Keratinocyte (primary cell): ENCODE results near the gene ITPR2. TPM values are rescaled to one million over a fixed set of nuclear protein-coding genes. Genes with fewer than 3 reads are reported as not detected.

Source experiments
- DNase-seq: peaks from one replicate; pipeline ENCODE4 v3.0.0-alpha.2; 2011; ENCODE audit warnings: low read depth, missing footprints, low spot score
- FAIRE-seq: peaks from 2 replicates; lab custom pipeline; 2011; peaks lifted over from hg19 to GRCh38; lab: Jason Lieb, UNC
- H2AFZ ChIP-seq: 2 replicates; pipeline ENCODE4 v1.6.0; 2012; ENCODE audit warnings: low read length, control low read depth, inconsistent platforms; ENCODE audit not compliant: control insufficient read depth
- H3K27ac ChIP-seq: 2 replicates; pipeline ENCODE4 v1.5.1; 2011; ENCODE audit warnings: low read length; ENCODE audit not compliant: control insufficient read depth, insufficient read depth
- H3K27me3 ChIP-seq: 3 replicates; pipeline ENCODE4 v1.6.0; 2011; ENCODE audit warnings: low read length; ENCODE audit not compliant: control insufficient read depth, insufficient read depth; ENCODE audit errors: extremely low read depth
- H3K36me3 ChIP-seq, 2 experiments: 2 replicates in 1 of 2; 3 replicates in 1 of 2; pipeline ENCODE4 v1.5.1; 2011; ENCODE audit warnings: low read length in 2 of 2, mild to moderate bottlenecking in 1 of 2; ENCODE audit not compliant: control insufficient read depth in 2 of 2, insufficient read depth in 2 of 2; ENCODE audit errors: extremely low read depth in 1 of 2
- H3K4me1 ChIP-seq: 3 replicates; pipeline ENCODE4 v1.5.1; 2011; ENCODE audit warnings: low read length; ENCODE audit not compliant: control insufficient read depth, insufficient read depth; ENCODE audit errors: extremely low read depth
- H3K4me2 ChIP-seq: 3 replicates; pipeline ENCODE4 v1.6.0; 2011; ENCODE audit warnings: low read depth, low read length; ENCODE audit not compliant: control insufficient read depth, insufficient read depth; ENCODE audit errors: extremely low read depth
- H3K4me3 ChIP-seq, 3 experiments: fragments of 200-600 bp in 1 of 3; sonication (generic) in 1 of 3; 2 replicates in 2 of 3; 3 replicates in 1 of 3; pipeline ENCODE4 v1.5.1; 2011 to 2016; ENCODE audit warnings: low read length in 3 of 3, mild to moderate bottlenecking in 3 of 3, control low read depth in 2 of 3, inconsistent platforms in 1 of 3, low read depth in 1 of 3, mixed read lengths in 1 of 3, mixed run types in 1 of 3, moderate library complexity in 1 of 3; ENCODE audit not compliant: control insufficient read depth in 2 of 3, insufficient read depth in 2 of 3; ENCODE audit errors: extremely low read depth in 1 of 3
- H3K79me2 ChIP-seq: 2 replicates; pipeline ENCODE4 v1.6.0; 2012; ENCODE audit warnings: low read length; ENCODE audit not compliant: control insufficient read depth, insufficient read depth
- H3K9ac ChIP-seq: 3 replicates; pipeline ENCODE4 v1.6.0; 2011; ENCODE audit warnings: low read length; ENCODE audit not compliant: control insufficient read depth, insufficient read depth; ENCODE audit errors: extremely low read depth
- H3K9me1 ChIP-seq: 3 replicates; pipeline ENCODE4 v1.6.0; 2011; ENCODE audit warnings: low read length; ENCODE audit not compliant: control insufficient read depth, insufficient read depth; ENCODE audit errors: extremely low read depth
- H3K9me3 ChIP-seq: 2 replicates; pipeline ENCODE4 v1.5.1; 2012; ENCODE audit warnings: low read depth, low read length; ENCODE audit not compliant: control insufficient read depth
- H4K20me1 ChIP-seq: 3 replicates; pipeline ENCODE4 v1.6.0; 2011; ENCODE audit warnings: low read length; ENCODE audit not compliant: control insufficient read depth, insufficient read depth; ENCODE audit errors: extremely low read depth
- CTCF ChIP-seq, 3 experiments: IDR thresholded peaks in 1 of 3; conservative IDR thresholded peaks in 1 of 3; optimal IDR thresholded peaks in 1 of 3; 2 replicates in 2 of 3; 3 replicates in 1 of 3; pipeline versions ENCODE3 to v1.5.1; 2011; ENCODE audit warnings: low read length in 3 of 3, mild to moderate bottlenecking in 3 of 3, moderate library complexity in 2 of 3, control low read depth in 1 of 3, inconsistent platforms in 1 of 3; ENCODE audit not compliant: insufficient read depth in 2 of 3; ENCODE audit errors: extremely low read depth in 1 of 3
- EZH2 ChIP-seq: IDR thresholded peaks from one replicate; pipeline ENCODE4 v1.6.1; 2012; ENCODE audit warnings: inconsistent platforms, mild to moderate bottlenecking, low read length, moderate library complexity
- dilution Hi-C: fragments of 300-500 bp; cut with MboI; formaldehyde crosslinking; loops from one replicate; pipeline ENCODE4 v1.7.0; 2020; ENCODE audit warnings: low sequenced_read_pairs; ENCODE audit not compliant: extremely low pct_ligation_motif_present
- polyA plus RNA-seq, 5 experiments: library from polyadenylated mRNA; depleted of rRNA in 3 of 5; stranded (reverse) in 3 of 5; stranded (forward) in 1 of 5; unstranded in 1 of 5; fragments of >200 nt; gene quantifications; 1 replicate in 1 of 5; 2 replicates in 3 of 5; 3 replicates in 1 of 5; pipeline versions ENCODE4 v1.2.1 to v1.2.3, GENCODE V29; 2011 to 2012; ENCODE audit warnings: missing spikeins in 2 of 5, low read depth in 1 of 5, low replicate concordance in 1 of 5

The ITPR2 gene
- polyA plus RNA-seq, 1 donor (not counting 4 experiments of a cell fraction or from before 2014, with no cell fraction given) = 7.6 TPM

DNA sequence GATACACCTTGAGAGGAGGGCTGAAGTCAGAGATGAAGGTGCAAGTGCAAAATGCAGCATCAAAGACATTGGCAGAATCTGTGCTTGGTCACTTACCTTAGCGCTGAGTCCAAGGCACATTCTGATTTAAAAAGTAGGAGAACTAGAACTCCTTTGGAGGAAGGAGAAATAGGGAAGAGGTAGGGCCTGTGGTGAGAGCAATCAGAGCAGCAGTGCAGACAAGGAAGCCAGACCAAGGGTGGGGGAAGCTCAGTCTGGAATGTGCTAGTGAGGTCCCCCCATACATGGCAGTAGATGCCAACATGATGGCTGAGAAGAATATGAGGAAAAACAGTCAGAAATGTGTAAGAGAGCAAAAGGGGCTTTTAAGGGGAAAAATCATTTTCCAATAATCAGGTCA, 431.1 kb downstream of the ITPR2 start:
- no peak for TF ChIP-seq CTCF (optimal IDR thresholded peaks at IDR 0.05 in 1 of 3, IDR thresholded peaks at IDR 0.05 in 1 of 3, conservative IDR thresholded peaks at IDR 0.05 in 1 of 3; ENCODE audit: extremely low read depth in 1 of 3, insufficient read depth in 2 of 3, low read length in 3 of 3)
- TF ChIP-seq EZH2 = no peak
- FAIRE-seq = peak; percentile 29
- Histone ChIP-seq H4K20me1 (no peaks in the 10 kb centered on the region), H3K9me3 (no peaks in the 10 kb centered on the region), H3K36me3 (no peaks in the 10 kb centered on the region), H3K4me1 (peaks cover 14% of the 10 kb centered on the region), H2AFZ (no peak overlapping the region), H3K4me3 (no peak overlapping the region), H3K27me3 (no peaks in the 10 kb centered on the region), H3K9ac (no peak overlapping the region), H3K79me2 (no peaks in the 10 kb centered on the region), H3K27ac (no peak overlapping the region), H3K9me1 (no peaks in the 10 kb centered on the region), H3K4me2 (no peak overlapping the region)
- dilution Hi-C loops = no loop called here
- DNase-seq = no peak

- H3K4me3 ChIP-seq = no peak overlapping the region
- no peaks in the 10 kb centered on the region for H3K9me3 ChIP-seq
- H3K4me2 ChIP-seq = no peak overlapping the region
- H3K36me3 ChIP-seq = no peaks in the 10 kb centered on the region
- no peaks in the 10 kb centered on the region for H3K27me3 ChIP-seq
- dilution Hi-C loops = no loop called here
- peaks cover 14% of the 10 kb centered on the region for H3K4me1 ChIP-seq
- no peak overlapping the region for H3K27ac ChIP-seq
- H3K9ac ChIP-seq = no peak overlapping the region
- H2AFZ ChIP-seq = no peak overlapping the region
- H3K9me1 ChIP-seq = no peaks in the 10 kb centered on the region
- TF ChIP-seq EZH2 (no peak), CTCF (optimal IDR thresholded peaks at IDR 0.05 in 1 of 3, IDR thresholded peaks at IDR 0.05 in 1 of 3, conservative IDR thresholded peaks at IDR 0.05 in 1 of 3; ENCODE audit: extremely low read depth in 1 of 3, insufficient read depth in 2 of 3, low read length in 3 of 3) (no peak)
- no peaks in the 10 kb centered on the region for H3K79me2 ChIP-seq
- DNase-seq (no peak), FAIRE-seq (no peak)
- H4K20me1 ChIP-seq = no peaks in the 10 kb centered on the region
These were observed 432.4 kb downstream of the ITPR2 start for GRCh38 chr12:26400627-26401026.
